Neural cell (in vitro differentiated cells): ENCODE measurements around the gene SCAMP5. TPM values are rescaled to one million over a fixed set of nuclear protein-coding genes. Genes with fewer than 3 reads are reported as not detected.

Experiments used
- H2AFZ ChIP-seq: fragments of 200-600, 300-800 bp; sonication (generic), shearing (Covaris generic); 2 replicates; pipeline ENCODE4 v1.6.0; 2014; ENCODE audit warnings: low read depth, mild to moderate bottlenecking, antibody characterized with exemption, low read length, moderate library complexity
- H3F3A ChIP-seq: fragments of 200-600 bp; shearing (Covaris generic); 2 replicates; pipeline ENCODE4 v1.6.1; 2016; ENCODE audit warnings: mild to moderate bottlenecking, moderate library complexity, mixed read lengths, antibody characterized with exemption, low read length; ENCODE audit not compliant: insufficient read depth, poor library complexity, severe bottlenecking
- H3K27ac ChIP-seq: fragments of 200-600, 300-800 bp; sonication (generic), shearing (Covaris generic); 2 replicates; pipeline ENCODE4 v1.5.1; 2014; ENCODE audit warnings: mild to moderate bottlenecking, low read length, moderate library complexity
- H3K27me3 ChIP-seq: fragments of 300-800, 200-600 bp; sonication (generic), shearing (Covaris generic); 2 replicates; pipeline ENCODE4 v1.6.0; 2014; ENCODE audit warnings: mild to moderate bottlenecking, low read depth, low read length, moderate library complexity; ENCODE audit not compliant: insufficient read depth
- H3K36me3 ChIP-seq: fragments of 300-800, 200-600 bp; sonication (generic), shearing (Covaris generic); 2 replicates; pipeline ENCODE4 v1.5.1; 2014; ENCODE audit warnings: mild to moderate bottlenecking, antibody characterized with exemption, low read length, moderate library complexity; ENCODE audit not compliant: insufficient read depth
- H3K4me2 ChIP-seq: fragments of 300-800, 200-600 bp; sonication (generic), shearing (Covaris generic); 2 replicates; pipeline ENCODE4 v1.6.0; 2014; ENCODE audit warnings: mild to moderate bottlenecking, low read length
- H3K4me3 ChIP-seq: fragments of 300-800, 200-600 bp; sonication (generic), shearing (Covaris generic); 2 replicates; pipeline ENCODE4 v1.5.1; 2014; ENCODE audit warnings: mild to moderate bottlenecking, low read length, moderate library complexity
- H3K79me2 ChIP-seq: fragments of 200-600 bp; shearing (Covaris generic); replicated peaks from 2 replicates; pipeline ENCODE4 v1.6.0; 2014; ENCODE audit warnings: mild to moderate bottlenecking, low read length, moderate library complexity; ENCODE audit not compliant: insufficient read depth
- H3K9ac ChIP-seq: fragments of 300-800, 200-600 bp; sonication (generic), shearing (Covaris generic); 2 replicates; pipeline ENCODE4 v1.6.1; 2016; ENCODE audit warnings: mild to moderate bottlenecking, low read length, mixed read lengths
- H3K9me2 ChIP-seq: fragments of 200-600 bp; shearing (Covaris generic); 2 replicates; pipeline ENCODE4 v1.6.1; 2016; ENCODE audit warnings: mild to moderate bottlenecking, low read length, mixed read lengths; ENCODE audit not compliant: insufficient read depth
- H3K9me3 ChIP-seq: fragments of 200-600, 300-800 bp; sonication (generic), shearing (Covaris generic); 2 replicates; pipeline ENCODE4 v1.6.1; 2016; ENCODE audit warnings: mild to moderate bottlenecking, mixed run types, low read length, moderate library complexity, mixed read lengths
- H4K20me1 ChIP-seq: fragments of 200-600 bp; shearing (Covaris generic); 2 replicates; pipeline ENCODE4 v1.6.1; 2016; ENCODE audit warnings: mild to moderate bottlenecking, mixed run types; ENCODE audit not compliant: insufficient read depth
- CTCF ChIP-seq: fragments of 450-650 bp; IDR thresholded peaks from 2 replicates; pipeline ENCODE4 v1.5.1; 2014; ENCODE audit warnings: antibody characterized with exemption, mild to moderate bottlenecking, moderate library complexity; ENCODE audit not compliant: poor library complexity, severe bottlenecking
- EP300 ChIP-seq: fragments of 450-650 bp; conservative IDR thresholded peaks from 2 replicates; pipeline ENCODE4 v1.6.1; 2014; ENCODE audit warnings: antibody characterized with exemption, mild to moderate bottlenecking, moderate library complexity; ENCODE audit not compliant: poor library complexity, severe bottlenecking
- EZH2 ChIP-seq: fragments of 200-600, 300-800 bp; shearing (Covaris generic), sonication (generic); IDR thresholded peaks from 2 replicates; pipeline ENCODE4 v1.6.1; 2014; ENCODE audit warnings: antibody characterized with exemption, low read length, borderline replicate concordance, mild to moderate bottlenecking; ENCODE audit not compliant: insufficient read depth, poor library complexity, severe bottlenecking
- MXI1 ChIP-seq: fragments of 450-650 bp; conservative IDR thresholded peaks from 2 replicates; pipeline ENCODE4 v1.6.1; 2014; ENCODE audit warnings: antibody characterized with exemption, mild to moderate bottlenecking; ENCODE audit not compliant: poor library complexity, severe bottlenecking
- POLR2AphosphoS5 ChIP-seq: IDR thresholded peaks from 2 replicates; pipeline ENCODE4 v1.6.1; 2012
- RAD21 ChIP-seq: fragments of 450-650 bp; conservative IDR thresholded peaks from 2 replicates; pipeline ENCODE4 v1.6.1; 2014; ENCODE audit warnings: antibody characterized with exemption, mild to moderate bottlenecking, moderate library complexity
- REST ChIP-seq: IDR thresholded peaks from 2 replicates; pipeline ENCODE4 v1.6.1; 2012; ENCODE audit warnings: borderline replicate concordance
- SMC3 ChIP-seq: fragments of 450-650 bp; conservative IDR thresholded peaks from 2 replicates; pipeline ENCODE4 v1.6.1; 2014; ENCODE audit warnings: antibody characterized with exemption, mild to moderate bottlenecking, moderate library complexity; ENCODE audit not compliant: poor library complexity
- TAF1 ChIP-seq: IDR thresholded peaks from 2 replicates; pipeline ENCODE4 v1.6.1; 2012; ENCODE audit warnings: low read depth
- polyA plus RNA-seq: library from polyadenylated mRNA; depleted of rRNA; stranded (reverse); fragments of >200 nt; gene quantifications from 2 replicates; pipeline ENCODE4 v1.2.3, GENCODE V29; 2014

Gene SCAMP5
- polyA plus RNA-seq, 1 donor from 2014 or later: 92.5 TPM

- no peaks in the 10 kb centered on the region for H4K20me1 ChIP-seq
- TF ChIP-seq EP300 (no peak), MXI1 (no peak), POLR2AphosphoS5 (no peak), SMC3 (no peak), CTCF (no peak), REST (no peak), TAF1 (no peak), EZH2 (no peak), RAD21 (no peak)
- no peaks in the 10 kb centered on the region for H3K79me2 ChIP-seq
- no peaks in the 10 kb centered on the region for H3K9me3 ChIP-seq
- no peak overlapping the region for H2AFZ ChIP-seq
- H3K27ac ChIP-seq: no peak overlapping the region
- H3K9ac ChIP-seq: peak overlapping the region; percentile 9
- H3K4me3 ChIP-seq: no peak overlapping the region
- H3K36me3 ChIP-seq: no peaks in the 10 kb centered on the region
- H3F3A ChIP-seq: no peaks in the 10 kb centered on the region
- H3K27me3 ChIP-seq: peaks cover 15% of the 10 kb centered on the region
- no peaks in the 10 kb centered on the region for H3K9me2 ChIP-seq
- H3K4me2 ChIP-seq: no peak overlapping the region
These were observed 44.4 kb upstream of the SCAMP5 start for GRCh38 chr15:74951006-74951405.

- Histone ChIP-seq H3K9me3 (no peaks in the 10 kb centered on the region), H3K79me2 (no peaks in the 10 kb centered on the region), H3K4me2 (no peak overlapping the region), H4K20me1 (no peaks in the 10 kb centered on the region), H3K27ac (no peak overlapping the region), H3K27me3 (peaks cover 49% of the 10 kb centered on the region), H3K36me3 (no peaks in the 10 kb centered on the region), H3K9me2 (no peaks in the 10 kb centered on the region), H3F3A (no peaks in the 10 kb centered on the region), H2AFZ (no peak overlapping the region), H3K4me3 (no peak overlapping the region), H3K9ac (no peak overlapping the region)
- TF ChIP-seq EZH2 (no peak), TAF1 (no peak), CTCF (no peak), MXI1 (no peak), POLR2AphosphoS5 (no peak), REST (no peak), EP300 (no peak), RAD21 (no peak), SMC3 (no peak)
These were observed 40.8 kb upstream of the SCAMP5 start for GRCh38 chr15:74954515-74954914.
